ENCODE measurements around the gene ADAMTSL3. TPM values are rescaled to one million over a fixed set of nuclear protein-coding genes. Genes with fewer than 3 reads are reported as not detected.

ADAMTSL3 gene
- total and polyA plus RNA-seq, 8 donors: 0.54 to 19.2 (median 6.1) TPM

GRCh38 chr15:83927704-83928391, 273.9 kb downstream of the ADAMTSL3 start:
- no peak for ATAC-seq
- no peaks in the 10 kb centered on the region for H3K9me3 ChIP-seq
- H3K4me1 ChIP-seq: peaks cover 0 to 36% (median 18%) of the 10 kb centered on the region in 3 donors
- no peak overlapping the region for H3K4me3 ChIP-seq
- peak overlapping the region in 1 of 4 donors; percentile 94 for H3K27ac ChIP-seq
- H3K27me3 ChIP-seq: no peaks in the 10 kb centered on the region
- TF ChIP-seq CTCF (IDR thresholded peaks at IDR 0.05): no peak
- intact Hi-C loops (cut with DNase I): no loop called here
- DNase-seq: no peak
- no peak for FAIRE-seq
- WGBS, 2 donors: 94% methylated on average over 2 of the region's 2 CpGs
- H3K36me3 ChIP-seq: no peaks in the 10 kb centered on the region

GRCh38 chr15:83928392-83928734, 274.4 kb downstream of the ADAMTSL3 start:
- FAIRE-seq (no peak), ATAC-seq (no peak), DNase-seq (no peak)
- H3K4me3 ChIP-seq: no peak overlapping the region
- H3K27ac ChIP-seq: peak overlapping the region in 1 of 4 donors; percentile 94
- no peak for TF ChIP-seq CTCF (IDR thresholded peaks at IDR 0.05)
- H3K4me1 ChIP-seq: peaks cover 0 to 36% (median 18%) of the 10 kb centered on the region in 3 donors
- WGBS, 2 donors: 60 to 61% methylated on average over 1 of the region's 1 CpG
- no peaks in the 10 kb centered on the region for H3K27me3 ChIP-seq
- H3K36me3 ChIP-seq: no peaks in the 10 kb centered on the region
- intact Hi-C loops (cut with DNase I): no loop called here
- H3K9me3 ChIP-seq: no peaks in the 10 kb centered on the region

GRCh38 chr15:83928878-83929418, 275.0 kb downstream of the ADAMTSL3 start:
- no peak for ATAC-seq
- DNase-seq: no peak
- Histone ChIP-seq H3K27me3 (no peaks in the 10 kb centered on the region), H3K36me3 (no peaks in the 10 kb centered on the region), H3K4me1 (peaks cover 0 to 36% (median 18%) of the 10 kb centered on the region in 3 donors), H3K9me3 (no peaks in the 10 kb centered on the region), H3K27ac (peak overlapping the region in 3 of 4 donors; percentile 46 to 94 (median 83)), H3K4me3 (no peak overlapping the region)
- intact Hi-C loops (cut with DNase I): no loop called here
- TF ChIP-seq CTCF (IDR thresholded peaks at IDR 0.05): no peak
- WGBS, 2 donors: 63 to 68% methylated on average over 5 of the region's 5 CpGs
- no peak for FAIRE-seq

GRCh38 chr15:83929619-83930018, 275.7 kb downstream of the ADAMTSL3 start:
- peaks cover 0 to 36% (median 18%) of the 10 kb centered on the region in 3 donors for H3K4me1 ChIP-seq
- TF ChIP-seq CTCF (IDR thresholded peaks at IDR 0.05): no peak
- no peaks in the 10 kb centered on the region for H3K36me3 ChIP-seq
- FAIRE-seq: no peak
- H3K4me3 ChIP-seq: no peak overlapping the region
- WGBS, 2 donors: 94 to 100% methylated on average over 1 of the region's 1 CpG
- no peaks in the 10 kb centered on the region for H3K9me3 ChIP-seq
- H3K27me3 ChIP-seq: no peaks in the 10 kb centered on the region
- DNase-seq: no peak
- intact Hi-C loops (cut with DNase I): no loop called here
- peak overlapping the region; percentile 33 to 94 (median 80) for H3K27ac ChIP-seq
- ATAC-seq: peak in 1 of 4 donors; percentile 5
